Endothelial cell of umbilical vein (primary cell): ENCODE measurements around the gene THRSP. TPM values are rescaled to one million over a fixed set of nuclear protein-coding genes. Genes with fewer than 3 reads are reported as not detected.

ENCODE experiments used
- polyA plus RNA-seq, 4 experiments: library from polyadenylated mRNA; depleted of rRNA in 3 of 4; stranded (reverse) in 3 of 4; unstranded in 1 of 4; fragments of >200 nt; gene quantifications; 2 replicates each; pipeline versions ENCODE4 v1.2.1 to v1.2.3, GENCODE V29; 2011 to 2012; ENCODE audit warnings: missing spikeins in 1 of 4
- total RNA-seq: library from RNA; stranded (reverse); gene quantifications from 2 replicates; pipeline ENCODE4 v1.2.3, GENCODE V29; 2021

THRSP gene
- total and polyA plus RNA-seq, 2 donors (not counting 3 experiments of a cell fraction or from before 2014, with no cell fraction given): not detected

Other genes with a start within 250 kb of the THRSP start
- gene RSF1, start 243.1 kb upstream of the THRSP start, total RNA-seq: 55.1 and 58.6 TPM in 2 replicates
- gene RSF1, start 243.1 kb upstream of the THRSP start, polyA plus RNA-seq: 4.9 and 10.0 TPM in 2 replicates
- 51.0 and 57.1 TPM in 2 replicates for gene AAMDC, start 242.7 kb upstream of the THRSP start, total RNA-seq
- gene AAMDC, start 242.7 kb upstream of the THRSP start, polyA plus RNA-seq: 28.2 and 48.1 TPM in 2 replicates
- 37.8 and 39.2 TPM in 2 replicates for gene INTS4, start 69.2 kb upstream of the THRSP start, total RNA-seq
- gene INTS4, start 69.2 kb upstream of the THRSP start, polyA plus RNA-seq: 28.0 and 29.2 TPM in 2 replicates
- gene KCTD14, start 40.6 kb upstream of the THRSP start, total RNA-seq: 1.1 and 1.8 TPM in 2 replicates
- 0.57 and 0.64 TPM in 2 replicates for gene KCTD14, start 40.6 kb upstream of the THRSP start, polyA plus RNA-seq
- 226 and 236 TPM in 2 replicates for gene NDUFC2, start 16.0 kb downstream of the THRSP start, total RNA-seq
- 318 and 375 TPM in 2 replicates for gene NDUFC2, start 16.0 kb downstream of the THRSP start, polyA plus RNA-seq
- gene ALG8, start 75.8 kb downstream of the THRSP start, total RNA-seq: 38.1 and 43.9 TPM in 2 replicates
- 35.2 and 48.2 TPM in 2 replicates for gene ALG8, start 75.8 kb downstream of the THRSP start, polyA plus RNA-seq
- gene KCTD21, start 124.8 kb downstream of the THRSP start, total RNA-seq: 8.5 and 9.5 TPM in 2 replicates
- gene KCTD21, start 124.8 kb downstream of the THRSP start, polyA plus RNA-seq: 11.9 and 16.0 TPM in 2 replicates
- 10.3 and 12.4 TPM in 2 replicates for gene USP35, start 125.1 kb downstream of the THRSP start, total RNA-seq
- 8.9 and 9.1 TPM in 2 replicates for gene USP35, start 125.1 kb downstream of the THRSP start, polyA plus RNA-seq